ENCODE measurements around the gene ADGRF4.

The ADGRF4 gene, protein sequence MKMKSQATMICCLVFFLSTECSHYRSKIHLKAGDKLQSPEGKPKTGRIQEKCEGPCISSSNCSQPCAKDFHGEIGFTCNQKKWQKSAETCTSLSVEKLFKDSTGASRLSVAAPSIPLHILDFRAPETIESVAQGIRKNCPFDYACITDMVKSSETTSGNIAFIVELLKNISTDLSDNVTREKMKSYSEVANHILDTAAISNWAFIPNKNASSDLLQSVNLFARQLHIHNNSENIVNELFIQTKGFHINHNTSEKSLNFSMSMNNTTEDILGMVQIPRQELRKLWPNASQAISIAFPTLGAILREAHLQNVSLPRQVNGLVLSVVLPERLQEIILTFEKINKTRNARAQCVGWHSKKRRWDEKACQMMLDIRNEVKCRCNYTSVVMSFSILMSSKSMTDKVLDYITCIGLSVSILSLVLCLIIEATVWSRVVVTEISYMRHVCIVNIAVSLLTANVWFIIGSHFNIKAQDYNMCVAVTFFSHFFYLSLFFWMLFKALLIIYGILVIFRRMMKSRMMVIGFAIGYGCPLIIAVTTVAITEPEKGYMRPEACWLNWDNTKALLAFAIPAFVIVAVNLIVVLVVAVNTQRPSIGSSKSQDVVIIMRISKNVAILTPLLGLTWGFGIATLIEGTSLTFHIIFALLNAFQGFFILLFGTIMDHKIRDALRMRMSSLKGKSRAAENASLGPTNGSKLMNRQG

DNA sequence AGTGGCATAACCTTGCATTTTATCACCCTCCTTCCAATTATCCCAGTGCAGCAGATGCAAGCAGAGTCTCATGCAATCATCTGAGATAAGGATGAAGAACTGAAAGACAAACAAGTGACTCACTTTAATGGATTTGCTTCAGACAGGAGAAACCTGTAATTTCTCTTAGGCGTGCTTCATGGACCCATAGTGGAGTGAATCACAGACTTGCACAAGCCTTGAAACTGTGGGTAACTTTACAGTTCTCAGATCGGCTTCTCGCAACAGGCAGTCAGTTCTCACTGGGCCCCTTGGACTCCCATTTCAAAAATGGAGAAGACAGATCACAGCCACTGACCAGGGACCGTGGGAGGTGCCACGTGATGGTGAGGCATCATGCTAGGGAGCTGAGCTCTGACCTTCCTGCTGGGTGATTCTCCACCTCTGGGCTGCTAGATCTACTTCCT lies at the start of gene ADGRF4:
TSS of gene ADGRF4 (plus strand) at position 239 of the 446 bp plus-strand sequence. CDS start 8,666 bp downstream, outside the sequence.
- DNase-seq (ENCODE audit: low read depth), result peak; percentile 20
- no peak within 1 kb of the TSS for H3K4me3 ChIP-seq (ENCODE audit: low read depth, low read length)

DNA sequence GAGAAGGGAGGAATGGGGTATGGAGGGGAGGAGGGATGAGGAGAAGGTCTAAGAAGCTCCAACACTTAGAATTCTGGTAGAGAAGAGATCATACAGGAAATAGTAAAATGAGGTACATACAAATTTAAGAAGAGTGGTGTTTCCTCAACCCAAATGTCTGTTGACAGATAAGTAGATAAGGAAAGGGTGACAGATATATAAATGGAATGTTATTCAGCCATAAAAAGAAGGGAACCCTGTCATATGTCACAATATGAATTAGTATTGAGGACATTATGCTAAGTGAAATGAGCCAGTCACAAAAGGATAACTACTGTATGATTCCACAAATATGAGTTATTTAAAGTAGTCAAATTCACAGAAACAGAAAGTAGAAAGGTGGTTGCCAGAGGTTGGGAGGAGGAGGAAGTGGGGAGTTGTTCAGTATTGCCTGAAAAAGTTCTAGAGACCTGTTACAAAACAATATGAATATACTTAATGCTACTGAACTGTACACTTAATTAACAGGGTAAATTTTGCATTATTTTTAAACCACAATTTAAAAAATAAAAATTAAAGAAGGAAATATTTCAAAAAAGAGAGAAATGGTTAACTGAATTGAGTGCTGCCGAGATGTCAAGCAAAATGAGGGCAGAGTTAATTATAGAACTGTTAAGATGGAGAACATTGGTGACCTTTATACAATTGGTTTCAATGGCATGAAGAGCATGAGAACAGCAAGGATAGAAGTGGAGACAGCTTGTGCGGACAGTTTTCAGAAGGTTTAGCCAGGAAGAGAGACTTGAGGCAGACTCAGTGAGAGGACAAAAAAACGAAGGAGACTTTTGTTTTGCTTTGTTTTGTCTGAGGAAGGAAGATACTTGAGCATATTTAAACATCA lies 47.6 kb upstream of the ADGRF4 start:
- no peak for DNase-seq (ENCODE audit: low read depth)
- no peak overlapping the region for H3K4me3 ChIP-seq (ENCODE audit: low read depth, low read length)

DNA sequence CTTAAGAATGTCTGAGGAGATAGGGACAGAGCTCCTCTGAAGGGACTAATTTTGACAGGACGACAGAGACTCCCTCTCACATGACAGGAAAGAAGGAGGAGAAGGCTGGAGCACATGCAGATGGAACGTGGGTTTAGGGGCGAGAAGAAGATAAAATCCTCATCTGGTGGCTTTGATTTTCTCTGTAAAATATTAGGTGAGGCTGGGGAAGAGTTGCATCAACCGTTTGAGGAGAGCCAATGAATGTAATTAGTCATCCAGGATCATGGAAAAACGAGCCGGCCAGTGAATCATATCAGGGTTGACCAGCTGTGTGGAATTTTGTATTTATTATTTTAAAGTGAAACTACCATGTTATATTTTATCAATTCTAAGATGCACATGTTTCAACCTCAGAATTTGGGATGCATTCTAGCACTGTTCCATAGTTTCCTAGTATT lies 46.9 kb upstream of the ADGRF4 start:
- DNase-seq (ENCODE audit: low read depth), result no peak
- no peak overlapping the region for H3K4me3 ChIP-seq (ENCODE audit: low read depth, low read length)

DNA sequence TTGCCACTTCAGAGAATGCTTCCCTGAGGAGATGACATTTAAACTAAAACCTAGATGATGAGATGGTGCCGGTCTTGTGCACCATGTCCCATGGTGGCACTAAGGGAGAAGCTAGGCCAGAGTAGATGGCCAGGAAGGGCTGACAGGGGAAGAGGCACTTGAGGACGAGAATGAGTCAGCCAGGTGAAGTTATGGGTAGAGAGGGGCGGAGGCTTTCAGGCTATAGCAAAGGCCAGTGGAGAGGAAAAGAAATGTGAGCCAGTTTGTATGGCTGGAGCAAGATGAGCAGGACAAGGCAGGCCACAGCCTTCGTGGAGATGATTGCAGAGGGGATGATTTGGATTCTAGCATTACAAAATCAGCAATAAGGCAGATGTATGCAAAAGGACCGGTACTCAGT lies 44.7 kb upstream of the ADGRF4 start:
- no peak for DNase-seq (ENCODE audit: low read depth)
- H3K4me3 ChIP-seq (ENCODE audit: low read depth, low read length), result no peak overlapping the region

DNA sequence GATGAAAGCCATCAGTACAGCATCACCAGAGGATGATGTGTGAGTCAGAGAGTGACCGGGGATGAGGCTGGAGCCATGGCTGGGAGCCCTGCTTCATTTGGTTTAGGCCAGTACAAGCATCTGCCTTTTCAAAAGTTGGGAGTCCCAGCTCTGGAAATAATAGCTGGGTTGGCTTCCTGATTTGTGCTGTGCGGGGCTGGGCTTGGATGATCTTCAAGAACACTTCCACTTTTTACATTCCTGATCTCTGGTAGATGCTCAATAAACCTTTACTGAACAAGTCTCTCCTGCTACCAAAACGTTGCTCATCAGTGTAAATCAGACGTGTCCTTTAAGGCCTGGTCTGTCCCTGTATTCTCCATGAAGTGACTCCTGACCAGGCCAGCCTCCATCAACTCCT lies 44.1 kb upstream of the ADGRF4 start:
- DNase-seq (ENCODE audit: low read depth), result no peak
- no peak overlapping the region for H3K4me3 ChIP-seq (ENCODE audit: low read depth, low read length)

DNA sequence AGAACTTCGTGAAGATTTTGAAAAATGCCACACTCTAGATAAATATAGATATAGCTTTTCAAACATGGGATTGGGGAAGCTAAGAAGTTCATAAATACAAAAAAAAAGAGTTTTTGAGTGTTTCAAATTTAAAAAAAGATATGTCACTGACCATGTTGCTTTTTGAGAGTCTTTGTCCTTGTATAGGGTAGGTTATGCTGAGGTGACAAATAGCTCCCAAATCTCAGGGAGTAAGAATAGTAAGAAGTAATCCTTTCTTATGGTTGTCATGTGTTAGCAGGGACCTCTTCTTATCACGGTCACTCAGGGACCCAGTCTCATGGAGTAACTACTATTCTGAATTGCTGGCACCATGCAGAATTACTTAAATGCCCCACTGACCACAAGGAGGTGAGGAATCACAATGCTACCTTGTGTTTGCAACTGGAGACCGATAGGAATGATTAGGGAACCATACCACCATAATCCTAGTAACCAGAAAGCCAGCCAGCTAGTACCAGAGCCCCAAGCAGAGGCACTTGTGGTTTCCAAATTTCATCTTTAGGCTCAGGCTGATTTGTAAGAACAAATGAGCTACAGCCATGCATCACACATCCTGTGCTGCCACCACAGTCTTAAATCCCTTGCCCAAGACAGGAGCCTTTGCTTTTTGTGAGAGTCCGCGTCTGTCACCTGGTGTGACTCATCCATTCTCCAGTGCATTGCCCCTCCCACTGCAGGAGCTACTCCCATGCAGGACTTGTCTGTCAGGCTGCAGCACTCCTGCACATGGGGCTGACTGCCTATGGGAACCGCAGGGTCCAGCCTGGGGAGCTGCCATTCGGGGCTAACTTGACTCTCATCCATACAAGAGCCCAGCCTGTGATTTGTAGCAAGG lies 42.4 kb upstream of the ADGRF4 start:
- DNase-seq (ENCODE audit: low read depth), result no peak
- H3K4me3 ChIP-seq (ENCODE audit: low read depth, low read length), result no peak overlapping the region

DNA sequence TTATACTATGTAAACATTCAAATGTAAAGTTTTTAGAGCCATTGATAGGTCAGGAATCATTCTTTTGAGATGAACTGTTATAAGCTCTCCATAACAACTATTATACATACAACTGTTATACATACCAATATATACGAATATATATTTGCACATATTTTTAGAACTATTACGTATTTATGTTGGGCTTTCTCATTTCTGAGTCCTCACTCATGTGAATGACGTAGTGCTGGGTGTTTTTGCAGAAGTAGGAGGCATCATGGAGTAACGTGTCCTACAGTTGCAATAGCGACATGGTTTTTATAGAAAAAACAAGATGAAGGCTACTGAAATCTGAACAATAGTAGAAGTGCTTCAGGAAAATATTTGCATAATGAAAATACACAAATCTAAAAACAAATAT lies 36.4 kb upstream of the ADGRF4 start:
- H3K4me3 ChIP-seq (ENCODE audit: low read depth, low read length), result no peak overlapping the region
- DNase-seq (ENCODE audit: low read depth), result no peak

DNA sequence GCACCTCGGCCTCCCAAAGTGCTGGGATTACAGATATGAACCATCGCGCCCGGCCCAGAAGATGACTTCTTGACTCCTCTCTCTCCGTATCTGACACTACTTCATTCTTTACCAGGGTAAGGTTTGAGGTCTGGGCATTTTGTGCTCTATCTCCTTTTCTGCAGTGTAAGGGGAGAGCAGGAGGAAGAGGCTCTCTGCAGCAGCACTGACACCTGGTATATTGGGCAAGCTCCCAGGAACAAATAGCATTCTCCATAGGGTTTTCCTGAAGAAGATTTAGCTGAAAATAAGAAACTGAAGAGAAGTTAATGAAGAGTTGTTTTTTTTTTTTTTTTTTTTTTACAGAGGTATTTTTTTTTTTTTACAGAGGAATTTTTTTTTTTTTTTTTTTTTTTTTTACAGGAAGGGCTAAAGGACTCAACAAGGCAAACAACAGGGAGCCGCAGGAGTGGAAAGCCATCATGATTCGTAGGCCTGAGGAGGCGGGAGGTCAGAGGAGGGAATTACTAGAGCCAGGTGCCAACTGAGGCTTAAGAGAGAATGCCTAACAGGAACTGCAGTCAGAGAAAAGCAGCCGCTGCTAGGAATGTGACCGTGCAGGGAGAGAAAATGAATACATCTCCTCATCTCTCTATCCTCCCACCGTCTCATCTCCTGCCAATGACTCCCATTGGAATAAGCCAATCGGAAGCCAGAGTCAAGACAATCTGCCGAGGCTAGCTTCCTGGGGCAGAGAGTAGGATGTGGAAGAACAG lies 34.7 kb upstream of the ADGRF4 start:
- H3K4me3 ChIP-seq (ENCODE audit: low read depth, low read length), result no peak overlapping the region
- DNase-seq (ENCODE audit: low read depth), result no peak

DNA sequence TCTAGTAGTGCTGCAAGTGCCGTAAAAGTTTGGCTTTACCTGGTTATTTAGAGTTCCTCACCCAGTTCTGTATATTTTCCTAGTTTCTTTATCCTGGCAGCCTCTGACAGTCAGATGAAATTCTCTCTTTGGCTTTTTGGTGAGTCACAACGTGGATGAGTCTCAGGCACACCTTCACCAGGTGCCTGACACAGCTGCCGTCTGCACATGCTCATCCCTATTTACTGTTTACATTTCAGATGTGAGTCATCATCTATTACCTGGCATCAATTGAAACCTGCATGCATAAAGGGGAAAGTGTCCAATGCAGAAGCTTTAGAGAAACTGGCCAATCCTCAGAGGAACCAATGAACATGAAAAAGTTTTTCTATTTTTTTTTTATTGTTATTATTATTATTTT lies 33.3 kb upstream of the ADGRF4 start:
- H3K4me3 ChIP-seq (ENCODE audit: low read depth, low read length), result no peak overlapping the region
- DNase-seq (ENCODE audit: low read depth), result no peak

DNA sequence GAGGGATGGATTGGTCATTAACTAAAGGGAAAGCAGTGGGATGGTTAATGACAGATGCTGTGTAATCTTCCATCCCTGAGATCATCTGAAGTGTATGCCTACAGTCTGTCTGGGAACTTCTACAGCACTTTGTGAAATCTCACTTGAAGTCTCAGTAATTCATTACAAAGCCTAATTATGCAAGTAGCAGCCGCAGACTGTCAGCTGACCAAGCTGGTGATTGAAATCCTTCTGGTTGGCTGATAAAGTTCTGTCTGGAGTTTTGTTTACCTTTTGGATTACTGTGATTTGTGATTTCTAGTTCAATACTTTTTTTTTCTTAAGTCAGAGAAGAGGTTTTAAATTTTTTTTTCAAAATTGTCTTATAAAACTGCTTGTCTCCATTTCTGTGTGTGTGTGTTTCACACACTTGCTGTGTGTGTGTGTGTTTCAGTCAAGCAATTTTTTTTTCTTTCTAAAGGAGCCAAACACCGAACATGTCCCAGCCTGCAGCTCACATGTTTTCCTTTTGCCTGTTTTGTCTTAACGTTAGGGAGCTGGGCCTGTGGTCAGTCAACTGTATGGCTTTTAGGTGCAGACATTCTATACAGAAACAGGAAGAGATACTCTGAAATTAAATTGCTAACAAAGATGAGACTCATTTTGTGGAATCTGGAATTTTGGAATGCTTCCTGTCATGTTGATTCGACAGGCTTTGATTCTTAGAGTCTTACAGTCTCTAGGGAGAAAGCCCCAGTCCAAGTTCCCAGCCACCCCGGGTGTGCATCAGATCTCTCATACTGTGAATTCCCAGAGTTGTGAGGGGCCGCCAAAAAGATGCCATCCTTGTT lies 28.5 kb upstream of the ADGRF4 start:
- DNase-seq (ENCODE audit: low read depth), result no peak

DNA sequence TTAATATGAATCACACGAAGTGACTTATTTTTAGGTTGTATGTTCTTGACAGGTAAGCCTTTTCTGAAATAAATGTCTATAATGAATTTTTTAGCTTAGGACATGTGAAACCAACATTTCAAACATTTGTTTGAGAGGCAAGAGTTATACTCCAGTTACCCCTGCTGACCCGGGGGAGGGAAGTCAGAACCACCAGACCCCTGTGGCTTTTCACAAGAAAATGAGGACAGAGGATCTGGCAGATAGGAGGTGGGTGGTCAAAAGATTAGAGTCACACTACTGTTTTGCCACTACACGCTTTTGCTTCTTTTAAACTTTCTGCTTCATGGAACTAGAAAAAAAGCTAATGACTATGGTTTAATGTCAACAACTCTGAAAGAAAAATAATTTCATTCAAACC lies 27.5 kb upstream of the ADGRF4 start:
- DNase-seq (ENCODE audit: low read depth), result no peak
- no peak overlapping the region for H3K4me3 ChIP-seq (ENCODE audit: low read depth, low read length)

More for the DNA sequence above, 28.5 kb upstream of the ADGRF4 start:
- no peak overlapping the region for H3K4me3 ChIP-seq (ENCODE audit: low read depth, low read length)

DNA sequence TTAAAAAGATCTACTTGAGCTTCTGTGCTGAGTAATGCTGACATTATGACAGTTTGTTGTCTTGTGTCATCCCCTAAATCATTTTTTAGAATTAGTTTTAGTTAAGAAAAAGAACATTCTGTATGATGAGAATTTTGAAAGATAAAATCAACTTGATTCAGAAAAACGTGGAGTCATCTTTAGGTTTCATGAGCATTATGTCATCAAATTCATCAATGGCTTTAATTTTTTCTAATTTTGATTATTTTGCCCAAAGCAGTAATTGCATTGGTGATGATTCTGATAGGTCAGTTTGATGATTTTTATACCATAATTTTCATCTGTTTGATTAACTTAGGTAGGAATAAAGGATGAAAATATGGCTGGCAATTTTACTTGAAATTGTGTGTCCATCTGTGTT lies 26.6 kb upstream of the ADGRF4 start:
- no peak overlapping the region for H3K4me3 ChIP-seq (ENCODE audit: low read depth, low read length)
- DNase-seq (ENCODE audit: low read depth), result no peak

DNA sequence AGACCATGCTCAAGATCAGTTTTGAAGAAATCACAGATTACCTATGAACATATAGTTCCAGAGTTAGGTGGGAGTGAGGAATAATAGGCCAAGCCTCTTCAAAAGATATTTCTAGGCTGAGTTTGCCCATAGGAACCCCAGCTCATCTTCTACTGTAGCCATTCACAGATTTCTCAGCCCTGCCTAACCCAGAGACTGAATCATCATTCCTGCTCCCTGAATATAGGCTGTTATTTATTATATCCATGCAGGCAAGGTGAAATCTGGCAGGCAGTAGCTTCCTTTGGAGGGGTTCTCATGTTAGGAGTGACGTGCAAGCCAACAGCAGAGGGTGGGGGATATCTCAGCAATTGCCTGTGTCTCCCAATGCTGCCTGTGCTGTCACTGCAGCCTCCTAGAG lies 25.6 kb upstream of the ADGRF4 start:
- DNase-seq (ENCODE audit: low read depth), result no peak
- H3K4me3 ChIP-seq (ENCODE audit: low read depth, low read length), result no peak overlapping the region

DNA sequence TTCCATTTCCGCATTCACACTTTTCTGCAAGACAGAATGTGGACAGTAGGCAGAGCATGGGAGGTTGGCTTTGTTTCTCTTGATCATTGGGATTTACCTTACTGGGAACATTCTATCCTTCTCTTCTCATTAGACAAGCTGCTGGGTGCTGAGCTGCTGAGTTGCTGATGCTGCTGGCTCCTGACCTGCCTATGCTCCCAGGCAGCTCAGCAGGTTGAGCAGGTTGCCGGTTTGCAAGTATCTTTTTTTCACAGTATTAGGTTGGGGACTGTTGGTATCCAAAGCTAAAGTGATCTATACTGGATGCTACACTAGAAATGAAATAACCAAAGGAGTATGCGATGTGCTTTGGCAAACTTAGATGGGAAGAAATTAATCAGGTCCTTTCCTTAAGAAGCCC lies 23.7 kb upstream of the ADGRF4 start:
- no peak for DNase-seq (ENCODE audit: low read depth)
- H3K4me3 ChIP-seq (ENCODE audit: low read depth, low read length), result no peak overlapping the region

DNA sequence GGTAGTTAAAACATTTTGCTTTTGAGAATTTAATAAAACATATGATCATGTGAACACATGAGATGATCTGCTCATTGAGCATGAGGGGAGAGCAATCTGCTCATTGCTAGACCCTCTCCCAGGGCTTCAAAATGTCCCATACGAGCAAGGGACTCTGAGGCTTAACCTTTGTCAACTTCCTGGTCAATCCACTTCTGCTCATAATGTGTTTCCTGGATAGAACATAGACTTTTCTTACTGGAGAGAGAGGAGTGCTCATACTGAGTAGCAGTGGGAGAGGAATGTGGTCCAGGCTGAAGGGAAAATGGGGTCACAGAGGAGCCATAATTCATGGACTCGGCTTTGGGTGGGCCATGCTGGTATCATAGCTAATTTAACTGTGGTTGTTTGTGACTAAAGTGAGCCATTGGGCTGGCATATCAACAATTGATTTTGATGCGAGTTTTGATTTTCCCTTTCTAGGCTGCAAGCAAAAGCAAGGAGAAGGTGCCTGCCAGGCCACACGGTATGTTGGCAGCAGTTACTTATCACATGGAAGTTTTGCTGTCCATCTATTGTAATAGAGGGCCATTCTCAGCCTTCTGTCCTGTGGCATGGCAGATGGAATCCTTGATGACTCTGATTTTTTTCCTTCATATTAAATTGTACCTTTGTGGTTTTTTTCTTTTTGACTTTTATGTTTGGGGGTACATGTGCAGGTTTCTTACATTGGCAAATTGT lies 20.8 kb upstream of the ADGRF4 start:
- no peak overlapping the region for H3K4me3 ChIP-seq (ENCODE audit: low read depth, low read length)
- no peak for DNase-seq (ENCODE audit: low read depth)

DNA sequence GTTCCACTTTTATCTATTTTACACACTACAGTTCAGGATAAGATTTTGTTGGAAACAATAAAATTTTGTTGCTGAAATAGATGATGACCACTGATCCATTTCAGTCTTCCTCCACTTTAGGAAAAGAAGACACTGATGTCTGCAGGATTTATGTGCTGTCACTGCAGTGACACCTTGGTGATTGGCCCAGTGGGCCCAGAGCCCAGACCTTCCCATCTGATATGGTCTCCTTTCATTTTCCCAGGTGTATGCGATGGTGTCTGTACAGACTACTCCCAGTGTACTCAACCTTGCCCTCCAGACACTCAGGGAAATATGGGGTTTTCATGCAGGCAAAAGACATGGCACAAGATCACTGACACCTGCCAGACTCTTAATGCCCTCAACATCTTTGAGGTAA lies 19.6 kb upstream of the ADGRF4 start:
- DNase-seq (ENCODE audit: low read depth), result no peak
- H3K4me3 ChIP-seq (ENCODE audit: low read depth, low read length), result no peak overlapping the region

DNA sequence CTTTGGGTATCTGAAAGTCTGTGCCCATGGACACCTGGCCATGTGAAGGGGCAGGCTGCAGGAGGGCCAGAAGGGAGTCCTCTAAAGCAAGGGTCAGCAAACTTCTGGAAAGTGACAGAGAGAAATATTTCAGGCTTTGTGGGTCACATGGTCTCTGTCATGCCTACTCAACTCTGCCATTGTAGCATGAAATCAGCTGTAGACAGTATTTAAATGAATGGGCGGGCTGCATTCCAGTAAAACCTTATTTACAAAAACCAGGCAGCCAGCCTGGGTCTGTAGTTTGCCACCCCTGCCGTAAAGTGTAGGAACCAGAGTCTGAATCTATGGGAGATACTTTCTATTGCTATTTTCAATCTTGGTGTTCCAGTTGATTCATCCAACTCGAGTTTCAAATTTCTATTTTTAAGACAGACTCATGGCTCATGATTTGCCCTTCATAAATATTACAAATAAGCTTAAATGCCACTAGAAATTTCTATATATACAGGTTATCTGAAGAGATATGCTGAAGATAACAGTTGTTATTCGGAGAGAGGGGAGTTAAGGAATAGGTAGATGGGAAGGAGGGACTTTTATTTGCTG lies 19.0 kb upstream of the ADGRF4 start:
- no peak for DNase-seq (ENCODE audit: low read depth)
- no peak overlapping the region for H3K4me3 ChIP-seq (ENCODE audit: low read depth, low read length)
